IMR-90 (cell line): Measurements from ENCODE around the gene VARS2. TPM values are rescaled to one million over a fixed set of nuclear protein-coding genes. Genes with fewer than 3 reads are reported as not detected.

Experiments
- ATAC-seq: fragments of 200-7000 bp; cut with Tn5 transposase; 2 replicates; pipeline ENCODE4 v1.9.1; 2020; ENCODE audit warnings: low read depth, mild to moderate bottlenecking, moderate library complexity
- BruUV-seq: library from RNA; stranded (reverse); fragments of 400-500 nt; replicated peaks from 2 replicates; lab custom pipeline; 2021; lab: Mats Ljungman, UMichigan
- CTCF ChIA-PET: fragments of 300-600 bp; formaldehyde crosslinking; extraction: SDS; loops from one replicate; lab custom pipeline; 2021; ENCODE audit warnings: antibody characterized with exemption; lab: Yijun Ruan, JAX
- POLR2A ChIA-PET: fragments of 300-600 bp; sonication (Branson Sonifier 250); formaldehyde crosslinking; loops from one replicate; lab custom pipeline; 2022; ENCODE audit warnings: antibody characterized with exemption; ENCODE audit not compliant: unreplicated experiment; lab: Charles Lee
- DNase-seq: peaks from one replicate; pipeline ENCODE4 v3.0.0; 2013
- H2AFZ ChIP-seq: replicated peaks from 2 replicates; pipeline ENCODE3; 2013; ENCODE audit warnings: low read length, mild to moderate bottlenecking; ENCODE audit not compliant: poor library complexity
- H2AK5ac ChIP-seq: 2 replicates; pipeline ENCODE4 v1.6.1; 2013; ENCODE audit warnings: low read depth, low read length, inconsistent platforms
- H2AK9ac ChIP-seq: replicated peaks from 2 replicates; pipeline ENCODE3; 2013; ENCODE audit warnings: mild to moderate bottlenecking, low read depth, low read length, moderate library complexity; ENCODE audit not compliant: poor library complexity
- H2BK120ac ChIP-seq: 2 replicates; pipeline ENCODE4 v1.6.1; 2013; ENCODE audit warnings: low read depth, low read length, inconsistent platforms
- H2BK15ac ChIP-seq: 3 replicates; pipeline ENCODE4 v1.6.1; 2013; ENCODE audit warnings: low read depth, low read length, inconsistent platforms
- H2BK20ac ChIP-seq: 2 replicates; pipeline ENCODE4 v1.6.1; 2013; ENCODE audit warnings: low read depth, mild to moderate bottlenecking, inconsistent platforms, low read length, moderate library complexity
- H2BK5ac ChIP-seq: 2 replicates; pipeline ENCODE4 v1.6.1; 2013; ENCODE audit warnings: mild to moderate bottlenecking, low read depth, low read length, inconsistent platforms; ENCODE audit not compliant: poor library complexity, severe bottlenecking
- H3K14ac ChIP-seq: replicated peaks from 2 replicates; pipeline ENCODE4 v1.6.1; 2013; ENCODE audit warnings: low read depth, low read length, inconsistent platforms
- H3K18ac ChIP-seq: 2 replicates; pipeline ENCODE4 v1.6.1; 2013; ENCODE audit warnings: low read depth, low read length, control low read depth
- H3K23ac ChIP-seq: 2 replicates; pipeline ENCODE4 v1.6.1; 2013; ENCODE audit warnings: low read depth, low read length, inconsistent platforms
- H3K27ac ChIP-seq: 2 replicates; pipeline ENCODE4 v1.5.1; 2013; ENCODE audit warnings: mild to moderate bottlenecking, control low read depth, low read length; ENCODE audit not compliant: insufficient read depth
- H3K27me3 ChIP-seq: 2 replicates; pipeline ENCODE4 v1.6.1; 2013; ENCODE audit warnings: low read length; ENCODE audit not compliant: control insufficient read depth, insufficient read depth
- H3K36me3 ChIP-seq: 2 replicates; pipeline ENCODE4 v1.6.1; 2013; ENCODE audit warnings: low read length, mixed read lengths; ENCODE audit not compliant: control insufficient read depth, insufficient read depth
- H3K4ac ChIP-seq: 2 replicates; pipeline ENCODE4 v1.6.1; 2013; ENCODE audit warnings: low read depth, low read length, inconsistent platforms
- H3K4me1 ChIP-seq: 2 replicates; pipeline ENCODE4 v1.6.1; 2013; ENCODE audit warnings: low read length, mixed read lengths; ENCODE audit not compliant: control insufficient read depth, insufficient read depth
- H3K4me2 ChIP-seq: 2 replicates; pipeline ENCODE4 v1.6.1; 2013; ENCODE audit warnings: low read depth, mild to moderate bottlenecking, control low read depth, low read length, moderate library complexity
- H3K4me3 ChIP-seq: 2 replicates; pipeline ENCODE4 v1.5.1; 2013; ENCODE audit warnings: low read depth, mild to moderate bottlenecking, control low read depth, low read length, moderate library complexity; ENCODE audit not compliant: insufficient read depth
- H3K56ac ChIP-seq: 2 replicates; pipeline ENCODE4 v1.6.1; 2013; ENCODE audit warnings: low read length, inconsistent platforms; ENCODE audit not compliant: insufficient read depth; ENCODE audit errors: extremely low read depth
- H3K79me1 ChIP-seq, 2 experiments: 2 replicates each; pipeline ENCODE4 v1.6.1; 2013; ENCODE audit warnings: low read length in 2 of 2, inconsistent platforms in 1 of 2, low read depth in 1 of 2
- H3K9ac ChIP-seq: 2 replicates; pipeline ENCODE4 v1.6.1; 2013; ENCODE audit warnings: low read depth, low read length, control low read depth
- H3K9me1 ChIP-seq: 2 replicates; pipeline ENCODE4 v1.6.1; 2013; ENCODE audit warnings: low read length, inconsistent platforms; ENCODE audit not compliant: insufficient read depth
- H3K9me3 ChIP-seq: 2 replicates; pipeline ENCODE4 v1.6.1; 2013; ENCODE audit warnings: low read length; ENCODE audit not compliant: control insufficient read depth, insufficient read depth
- H4K20me1 ChIP-seq: 2 replicates; pipeline ENCODE4 v1.6.1; 2013; ENCODE audit warnings: low read length, inconsistent platforms; ENCODE audit not compliant: insufficient read depth
- H4K5ac ChIP-seq: 2 replicates; pipeline ENCODE4 v1.6.1; 2013; ENCODE audit warnings: mild to moderate bottlenecking, low read depth, low read length, control low read depth
- H4K8ac ChIP-seq, 2 experiments: 2 replicates each; pipeline ENCODE4 v1.6.1; 2013; ENCODE audit warnings: low read depth in 2 of 2, low read length in 2 of 2, control low read depth in 1 of 2, inconsistent platforms in 1 of 2
- H4K91ac ChIP-seq: 2 replicates; pipeline ENCODE4 v1.6.1; 2013; ENCODE audit warnings: low read depth, low read length, inconsistent platforms; ENCODE audit not compliant: insufficient read depth
- CEBPB ChIP-seq: IDR thresholded peaks from 2 replicates; pipeline ENCODE4 v1.6.1; 2012; ENCODE audit warnings: low read depth, low read length, improper control_type of control experiment
- FOS ChIP-seq: fragments of 150-350 bp; IDR thresholded peaks from 2 replicates; pipeline ENCODE4 v1.6.1; 2016; ENCODE audit warnings: low read depth, low read length
- MAFK ChIP-seq: IDR thresholded peaks from 2 replicates; pipeline ENCODE4 v1.6.1; 2012; ENCODE audit warnings: low read depth, low read length, improper control_type of control experiment
- MAZ ChIP-seq: IDR thresholded peaks from 2 replicates; pipeline ENCODE4 v1.6.1; 2012; ENCODE audit warnings: low read depth, mild to moderate bottlenecking, low read length, improper control_type of control experiment, moderate library complexity, borderline replicate concordance
- MXI1 ChIP-seq: IDR thresholded peaks from 2 replicates; pipeline ENCODE4 v1.6.1; 2012; ENCODE audit warnings: low read depth, mild to moderate bottlenecking, low read length, moderate library complexity, borderline replicate concordance
- RAD21 ChIP-seq: IDR thresholded peaks from 2 replicates; pipeline ENCODE4 v1.6.1; 2012; ENCODE audit warnings: low read length, improper control_type of control experiment
- RCOR1 ChIP-seq: IDR thresholded peaks from 2 replicates; pipeline ENCODE4 v1.6.1; 2012; ENCODE audit warnings: mild to moderate bottlenecking, low read length, improper control_type of control experiment; ENCODE audit not compliant: insufficient replicate concordance
- SMC3 ChIP-seq: fragments of 150-350 bp; IDR thresholded peaks from 2 replicates; pipeline ENCODE4 v1.6.1; 2016; ENCODE audit warnings: low read depth, mild to moderate bottlenecking, antibody characterized with exemption, low read length, moderate library complexity
- WGBS, 2 experiments: methylation state at CpG; one replicate each; pipeline versions ENCODE4 v1.1.5 to v1.1.7; 2013; ENCODE audit warnings: missing lambda C conversion rate in 2 of 2; ENCODE audit not compliant: insufficient read length in 1 of 2; ENCODE audit errors: extremely low coverage in 2 of 2; 5-methylcytosine and 5-hydroxymethylcytosine counted together
- dilution Hi-C: fragments of 300-500 bp; cut with HindIII; formaldehyde crosslinking; loops from one replicate; pipeline ENCODE4 v1.14.3; 2018; ENCODE audit warnings: low sequenced_read_pairs; ENCODE audit not compliant: unreplicated experiment
- in situ Hi-C: fragments of 300-500 bp; cut with MboI; formaldehyde crosslinking; loops from 3 replicates; pipeline ENCODE4 v1.14.3; 2019; ENCODE audit warnings: low sequenced_read_pairs, inconsistent platforms, mixed read lengths
- intact Hi-C: fragments of 100-400 bp; cut with micrococcal nuclease; formaldehyde crosslinking; loops from 2 replicates; pipeline ENCODE4 v1.10.0; 2022
- polyA plus RNA-seq, 3 experiments: library from polyadenylated mRNA; depleted of rRNA; stranded (reverse); fragments of >200 nt; gene quantifications; 2 replicates each; pipeline ENCODE4 v1.2.3, GENCODE V29; 2012; ENCODE audit warnings: low replicate concordance in 1 of 3
- total RNA-seq: library from RNA; depleted of rRNA; stranded (reverse); fragments of >200 nt; gene quantifications from 2 replicates; pipeline ENCODE4 v1.2.3, GENCODE V29; 2012
- TF ChIP-seq, protein P1 (sequence below): fragments of 150-350 bp; IDR thresholded peaks from 2 replicates; pipeline ENCODE4 v1.6.1; 2016; ENCODE audit warnings: low read depth, mild to moderate bottlenecking, low read length, moderate library complexity, borderline replicate concordance
- TF ChIP-seq, protein P2 (sequence below): conservative IDR thresholded peaks from 2 replicates; pipeline ENCODE4 v1.5.1; 2012; ENCODE audit warnings: mild to moderate bottlenecking, low read depth, low read length, improper control_type of control experiment

VARS2 gene
- total and polyA plus RNA-seq, 2 of the 4 experiments (the other 2 are of a cell fraction): 7.2 to 14.0 TPM

DNA sequence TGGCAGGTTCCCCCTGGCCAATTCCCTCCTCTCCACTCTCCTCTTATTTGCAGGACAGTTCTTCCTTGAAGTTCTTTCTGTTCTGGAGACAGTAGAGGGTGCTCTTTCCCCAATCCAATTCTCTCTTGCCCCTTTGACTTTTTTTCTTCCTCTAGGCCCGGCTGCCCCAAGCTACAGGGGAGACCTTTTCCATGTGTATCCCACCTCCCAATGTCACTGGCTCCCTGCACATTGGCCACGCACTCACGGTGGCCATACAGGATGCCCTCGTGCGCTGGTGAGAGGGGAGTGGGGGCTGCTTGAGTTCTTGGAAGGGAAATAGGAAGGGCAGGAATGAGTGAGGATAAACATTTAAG, 1.5 kb downstream of the VARS2 start:
- Histone ChIP-seq H3K4me3 (no peak overlapping the region), H2BK120ac (peak overlapping the region; percentile 32; the same call in 1 of the 2 replicates), H2AK9ac (peak overlapping the region; percentile 88), H3K79me1 (peaks cover 5 to 6% of the 10 kb centered on the region in 2 experiments; a peak in 1 of 4 replicates), H3K18ac (no peak overlapping the region), H3K9ac (peak overlapping the region; percentile 22; the same call in 1 of the 2 replicates), H3K4ac (peak overlapping the region; percentile 46; the same call in 1 of the 2 replicates), H3K23ac (no peak overlapping the region), H4K20me1 (no peaks in the 10 kb centered on the region), H2AK5ac (peak overlapping the region; percentile 88), H2AFZ (peak overlapping the region; percentile 93), H3K27ac (no peak overlapping the region), H4K91ac (peak overlapping the region; percentile 62), H3K9me1 (no peaks in the 10 kb centered on the region), H3K27me3 (no peaks in the 10 kb centered on the region), H3K56ac (no peak overlapping the region; the same call in 1 of the 2 replicates), H3K4me1 (peaks cover 12% of the 10 kb centered on the region), H4K8ac (peak overlapping the region; percentile 77 to 100; a peak in 2 of 4 replicates), H3K36me3 (peaks cover 29% of the 10 kb centered on the region), H2BK15ac (0 out of 3 replicates have a peak overlapping the region, but pooled peaks have one; percentile 32), H3K14ac (no peak overlapping the region), H3K9me3 (no peaks in the 10 kb centered on the region), H2BK20ac (peak overlapping the region; percentile 43; the same call in 1 of the 2 replicates), H4K5ac (peak overlapping the region; percentile 35; the same call in 1 of the 2 replicates), H3K4me2 (no peak overlapping the region; the same call in 1 of the 2 replicates), H2BK5ac (no peak overlapping the region)
- DNase-seq (peak; percentile 71), ATAC-seq (peak; percentile 47)
- dilution Hi-C loops: no loop called here
- in situ Hi-C loops: loop anchor here (5.0 kb wide), 1 partner anchor 162 kb away; no protein-coding TSS in a partner anchor
- POLR2A ChIA-PET: no interaction called here
- CTCF ChIA-PET: interaction anchor here (0.6 to 3.6 kb wide), 16 partner anchors 11 to 1223 kb away, joined by 3 to 31 read pairs (median 4); partner anchors contain the start of gene SFTA2
- peak; percentile 89 for TF ChIP-seq SMC3
- TF ChIP-seq RAD21: peak; percentile 86
- TF ChIP-seq MAFK: no peak
- TF ChIP-seq MAZ: no peak
- no peak for TF ChIP-seq MXI1
- no peak for TF ChIP-seq FOS
- TF ChIP-seq, protein P1, sequence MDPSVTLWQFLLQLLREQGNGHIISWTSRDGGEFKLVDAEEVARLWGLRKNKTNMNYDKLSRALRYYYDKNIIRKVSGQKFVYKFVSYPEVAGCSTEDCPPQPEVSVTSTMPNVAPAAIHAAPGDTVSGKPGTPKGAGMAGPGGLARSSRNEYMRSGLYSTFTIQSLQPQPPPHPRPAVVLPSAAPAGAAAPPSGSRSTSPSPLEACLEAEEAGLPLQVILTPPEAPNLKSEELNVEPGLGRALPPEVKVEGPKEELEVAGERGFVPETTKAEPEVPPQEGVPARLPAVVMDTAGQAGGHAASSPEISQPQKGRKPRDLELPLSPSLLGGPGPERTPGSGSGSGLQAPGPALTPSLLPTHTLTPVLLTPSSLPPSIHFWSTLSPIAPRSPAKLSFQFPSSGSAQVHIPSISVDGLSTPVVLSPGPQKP: no peak
- TF ChIP-seq, protein P2, sequence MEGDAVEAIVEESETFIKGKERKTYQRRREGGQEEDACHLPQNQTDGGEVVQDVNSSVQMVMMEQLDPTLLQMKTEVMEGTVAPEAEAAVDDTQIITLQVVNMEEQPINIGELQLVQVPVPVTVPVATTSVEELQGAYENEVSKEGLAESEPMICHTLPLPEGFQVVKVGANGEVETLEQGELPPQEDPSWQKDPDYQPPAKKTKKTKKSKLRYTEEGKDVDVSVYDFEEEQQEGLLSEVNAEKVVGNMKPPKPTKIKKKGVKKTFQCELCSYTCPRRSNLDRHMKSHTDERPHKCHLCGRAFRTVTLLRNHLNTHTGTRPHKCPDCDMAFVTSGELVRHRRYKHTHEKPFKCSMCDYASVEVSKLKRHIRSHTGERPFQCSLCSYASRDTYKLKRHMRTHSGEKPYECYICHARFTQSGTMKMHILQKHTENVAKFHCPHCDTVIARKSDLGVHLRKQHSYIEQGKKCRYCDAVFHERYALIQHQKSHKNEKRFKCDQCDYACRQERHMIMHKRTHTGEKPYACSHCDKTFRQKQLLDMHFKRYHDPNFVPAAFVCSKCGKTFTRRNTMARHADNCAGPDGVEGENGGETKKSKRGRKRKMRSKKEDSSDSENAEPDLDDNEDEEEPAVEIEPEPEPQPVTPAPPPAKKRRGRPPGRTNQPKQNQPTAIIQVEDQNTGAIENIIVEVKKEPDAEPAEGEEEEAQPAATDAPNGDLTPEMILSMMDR: peak; percentile 87
- TF ChIP-seq RCOR1: no peak
- no peak for TF ChIP-seq CEBPB
- intact Hi-C loops: loop anchor here (1.0 to 10.0 kb wide), 3 partner anchors 155 to 279 kb away; no protein-coding TSS in a partner anchor
- no TSS peak for BruUV-seq
- 40% methylated on average over 2 of the region's 5 CpGs; no CpG with 5 or more reads in 1 of the 2 experiments for WGBS, 2 experiments
